HG03342 (cell line): ENCODE data around the gene RAD51AP2.
"Not testable (repeated sequence)": the region's sequence is repeated elsewhere in the genome, so short reads cannot be mapped to it uniquely, and the experiment has no call there.

Experiments
- ATAC-seq: cut with Tn5 transposase; IDR thresholded peaks from one replicate; pipeline ENCODE4 v1.9.1; 2021; ENCODE audit warnings: mild to moderate bottlenecking, moderate library complexity; ENCODE audit not compliant: unreplicated experiment

The RAD51AP2 gene

DNA sequence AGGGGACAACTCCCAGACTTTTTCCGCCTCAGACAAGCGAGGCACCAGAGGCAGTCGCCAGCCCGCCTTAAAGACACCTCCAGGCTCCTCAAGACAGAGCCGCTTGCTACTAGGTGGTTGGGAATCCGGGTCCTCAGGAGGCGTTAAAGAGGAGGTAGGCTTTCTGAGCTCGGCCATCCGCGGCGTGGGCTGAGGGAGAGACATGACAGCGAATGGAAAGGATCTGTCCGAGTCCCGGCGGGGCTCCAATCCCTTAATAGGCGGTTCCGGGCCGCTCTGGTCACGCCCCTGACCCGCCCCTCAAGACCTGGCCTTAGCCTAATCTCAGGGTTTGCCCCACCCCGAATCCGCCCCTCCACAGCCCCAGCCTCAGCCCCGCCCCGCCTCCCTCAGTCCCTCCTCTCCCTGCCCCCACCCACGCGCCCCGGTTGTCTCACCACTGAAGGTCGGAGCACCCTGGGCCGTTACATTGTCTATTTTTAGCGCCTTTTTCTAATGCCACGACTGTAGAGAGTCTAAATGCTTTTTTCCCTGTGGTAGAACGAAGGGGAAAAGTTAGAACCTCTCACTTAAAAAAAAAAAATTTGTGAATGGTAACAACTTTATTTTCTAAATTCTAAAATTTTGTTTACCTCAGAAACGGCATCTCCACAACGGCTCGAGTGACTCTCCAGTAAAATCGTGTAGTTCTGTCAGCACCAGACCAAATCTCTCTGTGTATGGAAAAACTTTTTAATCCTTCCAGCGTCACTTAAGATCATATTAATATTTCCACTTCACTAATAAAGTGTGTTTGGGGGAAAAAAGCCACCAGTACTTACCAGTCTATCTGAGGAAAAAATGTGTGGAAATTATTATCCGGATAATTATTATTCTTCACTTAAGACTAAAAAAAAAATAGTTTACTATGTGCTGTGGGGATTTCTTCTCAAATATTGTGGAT is at the start of gene RAD51AP2:
Gene RAD51AP2 (minus strand): TSS at position 229 of the 943 bp plus-strand sequence. CDS start 25 bp downstream, at position 204.
- ATAC-seq = peak; percentile 84

GRCh38 chr2:17565726-17566125 is 47.5 kb upstream of the RAD51AP2 start:
- ATAC-seq = not testable (repeated sequence)

- no peak for ATAC-seq
These were observed 40.6 kb upstream of the RAD51AP2 start for GRCh38 chr2:17558878-17559277.

DNA sequence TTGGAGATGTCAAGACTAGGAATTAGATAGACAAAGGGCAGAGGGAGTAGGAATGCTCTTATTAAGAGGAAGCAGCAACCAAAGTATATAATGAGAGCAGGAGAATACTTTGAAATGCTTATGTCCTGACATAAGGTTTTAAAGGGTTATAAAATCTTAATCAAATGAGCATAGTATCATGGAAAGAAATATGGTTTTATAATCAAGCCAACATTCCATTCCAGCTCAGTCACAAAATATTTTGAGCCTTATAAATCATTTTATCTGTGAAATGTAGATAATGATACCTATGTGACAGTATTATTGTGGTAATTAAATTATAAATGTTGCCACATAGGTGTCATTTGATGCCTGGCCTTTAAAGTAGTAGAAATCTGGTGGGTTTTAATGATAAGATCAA is 39.8 kb upstream of the RAD51AP2 start:
- ATAC-seq = no peak

- ATAC-seq = no peak
These were observed 39.4 kb upstream of the RAD51AP2 start for GRCh38 chr2:17557596-17557995.

GRCh38 chr2:17555150-17555549 is 36.9 kb upstream of the RAD51AP2 start:
- no peak for ATAC-seq

DNA sequence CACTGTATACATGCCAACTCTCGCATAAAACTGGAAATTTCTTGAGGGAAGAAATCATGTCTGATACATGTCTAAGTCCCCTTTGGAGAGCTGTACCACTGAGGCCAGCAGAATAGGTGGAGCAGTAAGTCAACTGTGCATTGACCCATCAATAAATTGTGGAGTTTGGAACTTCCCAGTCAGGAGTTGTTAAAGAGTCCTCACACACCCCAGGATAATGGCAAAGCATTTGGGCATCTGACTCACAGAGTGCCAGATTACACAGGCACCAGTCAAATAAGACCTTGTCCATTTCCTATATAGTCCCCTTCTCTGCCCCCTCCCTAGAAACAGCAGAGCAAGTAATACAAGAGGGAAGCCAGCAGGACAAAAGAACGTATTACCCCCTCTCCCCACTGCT is 32.7 kb upstream of the RAD51AP2 start:
- ATAC-seq = no peak

DNA sequence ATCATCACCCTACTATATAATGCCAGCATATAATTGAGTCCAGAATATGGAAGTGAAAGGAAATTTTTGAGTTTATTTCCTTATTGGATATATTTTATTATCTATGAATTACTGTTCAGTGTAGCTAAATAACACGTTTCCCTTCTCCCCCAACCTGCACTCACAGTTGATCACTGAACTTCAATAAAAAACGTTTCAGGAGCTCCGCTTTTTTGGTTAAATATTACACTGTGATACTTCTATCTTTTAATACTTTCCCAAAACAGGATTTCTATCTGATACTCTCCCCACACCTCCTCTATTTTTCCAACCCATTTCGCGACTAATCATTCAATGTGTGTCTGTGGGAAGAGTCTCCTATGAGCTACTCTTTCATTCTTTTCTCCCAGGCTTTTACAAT is 29.5 kb upstream of the RAD51AP2 start:
- ATAC-seq = no peak

DNA sequence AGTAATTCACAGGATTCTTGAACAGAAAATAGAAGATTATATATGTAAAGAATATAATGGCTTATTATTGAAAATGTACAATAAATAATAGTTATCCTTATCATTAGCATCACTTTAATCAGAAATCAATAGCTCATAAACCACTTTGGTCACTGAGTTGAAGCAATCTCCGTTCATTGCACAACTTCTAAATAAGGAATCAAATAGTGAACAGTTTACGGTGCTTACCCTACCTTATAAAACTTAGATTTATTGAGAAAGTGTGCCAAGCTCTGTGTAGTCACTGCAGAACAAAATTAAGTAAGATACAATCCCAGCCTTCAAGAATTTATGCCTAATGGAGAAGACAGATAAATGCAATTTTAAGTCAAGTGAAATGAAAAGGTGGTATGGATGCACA is 29.0 kb upstream of the RAD51AP2 start:
- no peak for ATAC-seq

GRCh38 chr2:17545680-17546613 is 27.7 kb upstream of the RAD51AP2 start:
- no peak for ATAC-seq

DNA sequence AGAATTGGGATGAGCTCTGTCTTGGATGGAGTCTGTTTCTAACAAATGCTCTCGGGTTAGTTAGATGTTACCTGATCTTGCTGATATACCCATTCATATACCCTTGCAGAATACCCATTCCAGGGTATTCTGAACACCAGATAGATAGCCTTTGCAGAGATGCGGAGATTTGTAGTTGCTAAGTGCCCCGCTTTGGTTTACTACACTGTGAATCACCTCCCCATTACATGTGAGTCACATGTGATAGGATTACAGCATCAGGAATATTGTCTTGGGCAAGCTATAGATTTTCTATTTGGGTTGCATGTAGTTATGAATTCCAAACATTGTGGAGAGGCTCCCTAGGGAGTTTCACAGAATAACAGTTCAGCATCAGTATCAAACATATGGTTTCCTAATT is 26.0 kb upstream of the RAD51AP2 start:
- no peak for ATAC-seq

- ATAC-seq = no peak
These were observed 25.6 kb upstream of the RAD51AP2 start for GRCh38 chr2:17543848-17544247.

DNA sequence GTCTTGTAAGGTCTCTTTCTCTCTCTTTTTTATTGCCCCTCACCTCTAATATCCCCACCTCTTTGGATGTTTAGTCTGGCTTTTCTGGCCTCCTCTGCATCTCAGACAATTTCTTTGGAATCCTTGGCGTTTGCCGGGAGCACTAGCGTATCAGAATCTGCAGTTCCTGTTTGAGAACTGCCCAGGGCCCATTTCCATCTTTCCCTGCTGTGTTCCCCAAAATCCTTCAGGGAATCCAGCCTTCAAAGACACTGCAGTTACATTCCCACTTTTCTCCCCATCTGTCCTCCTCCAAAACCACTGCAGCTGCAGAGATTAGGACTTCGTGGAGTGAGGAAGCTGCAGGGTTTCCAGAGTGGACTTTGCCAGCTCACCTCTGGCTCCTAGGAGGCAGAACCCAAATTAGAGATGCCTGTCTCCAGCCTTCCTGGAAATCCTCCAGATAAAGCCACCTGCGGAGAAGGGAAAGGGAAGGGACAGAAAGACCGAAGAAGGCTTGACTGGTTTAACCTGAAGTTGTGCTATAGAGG is 25.0 kb upstream of the RAD51AP2 start:
- ATAC-seq = no peak

GRCh38 chr2:17542471-17542870 is 24.2 kb upstream of the RAD51AP2 start:
- ATAC-seq = no peak

DNA sequence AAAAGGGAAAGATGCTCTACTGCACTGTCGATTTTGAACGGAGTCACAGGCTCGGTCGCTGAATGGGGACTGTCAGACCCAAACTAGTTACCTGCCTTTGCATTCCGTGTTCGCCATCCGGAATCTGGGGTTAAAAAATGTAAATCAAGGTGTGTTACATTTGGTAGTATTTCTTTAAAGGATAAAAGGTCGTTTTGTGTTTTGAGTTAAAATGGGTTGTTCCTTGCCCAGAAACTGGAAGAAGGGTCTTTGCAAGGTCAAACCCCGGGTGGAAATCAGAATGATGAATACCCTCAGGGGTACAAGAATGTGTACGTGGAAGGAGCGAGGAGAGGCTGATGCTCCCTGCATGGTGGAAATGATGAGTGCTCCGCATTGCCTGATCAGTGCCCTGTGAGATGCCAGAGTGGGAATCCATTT is 23.3 kb upstream of the RAD51AP2 start:
- no peak for ATAC-seq

DNA sequence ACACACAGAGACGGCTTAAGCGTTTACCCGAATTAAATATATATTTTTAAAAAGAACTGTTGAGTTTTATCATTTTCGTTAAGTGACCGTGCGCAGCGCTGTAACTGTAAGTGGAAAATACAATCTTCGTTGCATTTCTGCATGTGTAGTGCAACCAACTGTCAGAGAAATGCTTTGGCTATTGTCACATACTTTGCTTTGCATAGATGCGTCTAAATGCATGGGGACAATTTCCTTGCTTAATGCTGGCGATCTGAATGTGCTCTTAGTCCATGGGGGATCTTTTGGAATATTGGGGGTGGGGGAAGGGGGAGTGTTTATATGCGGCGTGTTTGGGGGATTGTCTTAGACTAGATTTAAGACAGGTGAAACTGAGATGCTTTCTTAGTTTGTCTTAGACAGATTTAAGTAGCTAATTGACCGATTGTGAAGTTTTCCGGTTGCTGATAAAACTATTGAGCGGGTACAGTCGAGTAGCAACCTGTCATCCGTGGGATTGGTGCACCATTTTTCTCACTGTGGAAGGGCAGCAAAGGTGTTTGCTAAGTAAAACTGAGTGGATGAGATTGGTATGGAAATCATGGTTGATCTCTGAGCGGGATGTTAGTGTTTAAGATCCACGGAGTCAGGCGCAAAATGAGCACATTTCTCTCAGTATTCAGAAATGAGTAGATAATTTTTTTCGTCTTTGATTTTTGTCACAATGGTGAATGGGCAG is 22.7 kb upstream of the RAD51AP2 start:
- no peak for ATAC-seq

DNA sequence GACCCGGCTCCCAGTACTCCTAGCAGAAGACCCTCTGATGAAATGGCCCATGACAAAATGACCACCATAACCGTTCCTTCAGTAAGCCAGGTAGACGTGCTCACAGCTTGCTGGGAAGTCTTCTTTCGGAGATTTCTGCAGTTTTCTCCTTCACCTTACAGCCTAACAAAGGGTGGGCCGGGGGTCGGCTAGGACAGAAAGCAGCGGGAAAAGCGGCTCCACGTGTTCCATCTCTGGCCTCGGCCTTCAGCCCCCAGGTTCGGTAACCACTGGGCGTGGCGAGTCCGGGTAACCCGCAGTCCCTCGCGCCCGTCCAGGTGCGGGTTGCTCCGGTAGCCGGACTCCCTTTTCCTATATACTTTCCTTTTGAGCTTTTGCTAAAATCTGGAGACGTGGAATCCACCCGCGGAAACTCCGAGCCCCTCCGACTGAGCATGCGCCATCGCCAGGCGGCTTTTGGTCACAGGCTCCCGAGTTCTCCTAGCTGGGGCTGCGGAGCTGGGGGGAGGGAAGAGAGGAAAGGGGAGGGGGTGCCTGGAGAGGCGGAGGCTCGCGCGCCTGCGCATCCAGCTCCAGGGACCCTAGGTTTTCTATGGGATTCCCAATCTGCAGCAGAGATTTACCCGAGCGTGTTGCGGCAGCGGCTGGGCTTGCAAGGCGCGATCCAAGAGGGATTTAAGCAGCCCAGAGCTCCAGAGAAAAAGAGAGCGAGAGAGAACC is 22.0 kb upstream of the RAD51AP2 start, which contains the start of gene VSNL1:
Gene VSNL1 (plus strand): TSS at position 604 of the 720 bp plus-strand sequence. CDS start 51,379 bp downstream, outside the sequence.
- ATAC-seq = no peak

DNA sequence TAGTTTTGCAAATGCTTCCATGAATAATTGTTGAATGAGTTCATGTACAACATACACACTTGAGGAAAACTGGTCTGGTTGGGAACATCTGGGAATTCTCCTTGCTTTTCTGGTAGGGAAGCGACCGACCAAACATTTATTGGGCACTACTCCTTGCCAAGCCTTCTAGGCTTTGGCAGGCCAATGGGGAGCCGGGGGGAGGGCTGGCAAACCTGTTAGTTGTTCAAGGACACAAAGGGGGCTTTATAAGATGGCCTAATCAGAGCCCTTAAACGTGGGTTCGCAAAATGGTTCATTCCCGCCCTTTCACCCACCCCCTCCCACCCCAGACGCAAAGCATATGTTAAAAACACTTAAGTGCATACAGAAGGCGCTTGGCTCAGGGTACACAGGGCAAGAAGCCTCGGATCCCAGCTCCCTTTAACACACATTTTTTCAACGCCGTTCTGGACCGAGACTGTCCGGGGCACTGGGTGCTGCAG is 21.4 kb upstream of the RAD51AP2 start:
- ATAC-seq = no peak

DNA sequence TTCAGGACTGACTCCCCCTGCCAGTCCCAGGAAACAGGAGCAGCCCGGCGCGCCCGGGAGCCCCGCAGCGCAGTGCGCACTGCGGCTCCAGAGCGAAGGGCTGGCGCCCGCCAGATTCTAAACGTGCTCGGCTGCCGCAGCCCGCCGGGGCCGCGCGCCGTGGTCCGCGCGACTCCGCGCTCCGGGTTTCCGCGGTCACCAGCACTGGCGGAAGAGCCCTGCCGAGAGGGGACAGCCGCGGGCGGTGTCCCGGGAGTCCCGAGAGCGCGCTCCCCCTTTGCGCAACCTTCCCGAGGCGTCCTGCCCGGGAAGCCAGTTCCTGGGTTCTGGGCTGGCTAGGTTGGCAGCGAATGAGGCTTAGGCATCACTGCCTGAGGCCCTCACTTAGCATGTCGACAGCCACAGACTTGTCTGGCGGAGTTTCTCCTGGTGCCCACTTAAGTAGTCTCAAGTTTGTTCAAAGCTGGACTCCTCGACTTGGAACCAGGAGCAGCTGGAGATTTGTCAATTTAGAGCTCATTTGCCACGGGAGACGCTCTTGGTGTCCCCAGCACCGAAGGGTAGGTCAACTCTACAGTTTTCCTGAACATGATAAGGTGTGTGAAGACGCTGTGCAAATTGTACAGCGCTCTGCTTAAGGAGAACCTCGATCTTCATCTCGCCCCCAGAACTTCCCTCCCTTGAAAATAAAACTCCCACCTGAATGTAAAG is 20.8 kb upstream of the RAD51AP2 start:
- peak; percentile 59 for ATAC-seq
